Karpas-422 (cell line): ENCODE measurements around the gene DTNB. TPM values are rescaled to one million over a fixed set of nuclear protein-coding genes. Genes with fewer than 3 reads are reported as not detected.
"Not testable (repeated sequence)": the region's sequence is repeated elsewhere in the genome, so short reads cannot be mapped to it uniquely, and the experiment has no call there.

Experiments
- DNase-seq: peaks from one replicate; pipeline ENCODE4 v3.0.0-alpha.2; 2015
- H2AFZ ChIP-seq: fragments of 200-600 bp; sonication (generic); 2 replicates; pipeline ENCODE4 v1.6.1; 2014; ENCODE audit warnings: antibody characterized with exemption, low read length, mixed read lengths
- H3K27ac ChIP-seq: fragments of 200-600 bp; sonication (generic); 2 replicates; pipeline ENCODE4 v1.5.1; 2014; ENCODE audit warnings: mild to moderate bottlenecking, low read length, moderate library complexity
- H3K27me3 ChIP-seq: fragments of 200-600 bp; sonication (generic); 2 replicates; pipeline ENCODE4 v1.6.1; 2014; ENCODE audit warnings: low read length, mixed read lengths
- H3K36me3 ChIP-seq: fragments of 200-600 bp; sonication (generic); 2 replicates; pipeline ENCODE4 v1.6.1; 2014; ENCODE audit warnings: low read length, mixed read lengths; ENCODE audit not compliant: insufficient read depth
- H3K4me1 ChIP-seq: fragments of 200-600 bp; sonication (generic); 2 replicates; pipeline ENCODE4 v1.6.1; 2014; ENCODE audit warnings: mild to moderate bottlenecking, low read length, mixed read lengths
- H3K4me2 ChIP-seq: fragments of 200-600 bp; sonication (generic); 2 replicates; pipeline ENCODE4 v1.6.1; 2014; ENCODE audit warnings: low read length, low read depth, mild to moderate bottlenecking; ENCODE audit not compliant: poor library complexity, severe bottlenecking
- H3K4me3 ChIP-seq: fragments of 200-600 bp; sonication (generic); 2 replicates; pipeline ENCODE4 v1.5.1; 2014; ENCODE audit warnings: mild to moderate bottlenecking, antibody characterized with exemption, low read length, mixed read lengths
- H3K79me2 ChIP-seq: fragments of 200-600 bp; sonication (generic); 2 replicates; pipeline ENCODE4 v1.6.1; 2014; ENCODE audit warnings: mild to moderate bottlenecking, low read length, mixed read lengths
- H3K9ac ChIP-seq: fragments of 200-600 bp; sonication (generic); 2 replicates; pipeline ENCODE4 v1.6.0; 2014; ENCODE audit warnings: low read length
- H3K9me2 ChIP-seq: fragments of 200-600 bp; sonication (generic), shearing (Covaris generic); replicated peaks from 2 replicates; pipeline ENCODE4 v1.6.0; 2014; ENCODE audit warnings: mild to moderate bottlenecking, low read length, moderate library complexity; ENCODE audit not compliant: insufficient read depth
- H3K9me3 ChIP-seq: fragments of 300-700, 200-600 bp; sonication (generic); 2 replicates; pipeline ENCODE4 v1.6.1; 2014; ENCODE audit warnings: low read length, mixed read lengths
- H4K20me1 ChIP-seq: fragments of 200-600 bp; sonication (generic); 2 replicates; pipeline ENCODE4 v1.6.1; 2014; ENCODE audit warnings: mild to moderate bottlenecking, antibody characterized with exemption, low read length, low read depth; ENCODE audit not compliant: insufficient read depth
- total RNA-seq: library from RNA; depleted of rRNA; stranded (reverse); fragments of >200 nt; shearing (Covaris generic); gene quantifications from 2 replicates; pipeline ENCODE4 v1.2.3, GENCODE V29; 2014; ENCODE audit warnings: low replicate concordance

DTNB gene
- total RNA-seq, 1 experiment from 2014 or later, result 9.1 TPM

GRCh38 chr2:25635797-25636196 is 37.6 kb downstream of the DTNB start:
- no peak overlapping the region for H2AFZ ChIP-seq
- H3K79me2 ChIP-seq, result no peaks in the 10 kb centered on the region
- DNase-seq, result no peak
- H3K4me3 ChIP-seq, result no peak overlapping the region
- no peaks in the 10 kb centered on the region for H4K20me1 ChIP-seq
- H3K36me3 ChIP-seq, result no peaks in the 10 kb centered on the region
- no peaks in the 10 kb centered on the region for H3K9me2 ChIP-seq
- H3K4me2 ChIP-seq, result no peak overlapping the region
- no peaks in the 10 kb centered on the region for H3K9me3 ChIP-seq
- H3K27me3 ChIP-seq, result no peaks in the 10 kb centered on the region
- H3K4me1 ChIP-seq, result no peaks in the 10 kb centered on the region
- no peak overlapping the region for H3K9ac ChIP-seq
- H3K27ac ChIP-seq, result no peak overlapping the region

- not testable (repeated sequence) for H3K4me3 ChIP-seq, H3K4me1 ChIP-seq, H2AFZ ChIP-seq, H3K79me2 ChIP-seq, H3K9me3 ChIP-seq, H3K4me2 ChIP-seq, H3K36me3 ChIP-seq, H3K27ac ChIP-seq, H3K9me2 ChIP-seq, DNase-seq, H3K27me3 ChIP-seq, H3K9ac ChIP-seq, H4K20me1 ChIP-seq
Observed at GRCh38 chr2:25633801-25634200, 39.6 kb downstream of the DTNB start.

GRCh38 chr2:25632396-25632795 is 41.0 kb downstream of the DTNB start:
- Histone ChIP-seq H3K9ac (no peak overlapping the region), H3K9me3 (no peaks in the 10 kb centered on the region), H3K79me2 (no peaks in the 10 kb centered on the region), H2AFZ (no peak overlapping the region), H3K36me3 (no peaks in the 10 kb centered on the region), H3K9me2 (no peaks in the 10 kb centered on the region), H4K20me1 (no peaks in the 10 kb centered on the region), H3K27ac (no peak overlapping the region), H3K4me1 (no peaks in the 10 kb centered on the region), H3K4me2 (no peak overlapping the region), H3K27me3 (no peaks in the 10 kb centered on the region), H3K4me3 (no peak overlapping the region)
- no peak for DNase-seq

GRCh38 chr2:25624635-25625034 is 48.7 kb downstream of the DTNB start:
- Histone ChIP-seq H3K79me2 (no peaks in the 10 kb centered on the region), H3K27me3 (no peaks in the 10 kb centered on the region), H3K4me2 (no peak overlapping the region), H4K20me1 (no peaks in the 10 kb centered on the region), H3K4me3 (no peak overlapping the region), H3K27ac (no peak overlapping the region), H3K36me3 (no peaks in the 10 kb centered on the region), H2AFZ (no peak overlapping the region), H3K9me2 (no peaks in the 10 kb centered on the region), H3K9ac (no peak overlapping the region), H3K9me3 (no peaks in the 10 kb centered on the region), H3K4me1 (no peaks in the 10 kb centered on the region)
- DNase-seq, result no peak

GRCh38 chr2:25623361-25623760 is 50.0 kb downstream of the DTNB start:
- no peak for DNase-seq
- no peaks in the 10 kb centered on the region for H3K79me2 ChIP-seq
- H3K4me3 ChIP-seq, result no peak overlapping the region
- no peak overlapping the region for H3K9ac ChIP-seq
- no peak overlapping the region for H3K4me2 ChIP-seq
- H3K9me3 ChIP-seq, result no peaks in the 10 kb centered on the region
- H4K20me1 ChIP-seq, result peaks cover 1% of the 10 kb centered on the region; the same call in 1 of the 2 replicates
- no peaks in the 10 kb centered on the region for H3K36me3 ChIP-seq
- no peaks in the 10 kb centered on the region for H3K27me3 ChIP-seq
- no peak overlapping the region for H3K27ac ChIP-seq
- H3K4me1 ChIP-seq, result no peaks in the 10 kb centered on the region
- H3K9me2 ChIP-seq, result no peaks in the 10 kb centered on the region
- H2AFZ ChIP-seq, result no peak overlapping the region

GRCh38 chr2:25620711-25621110 is 52.7 kb downstream of the DTNB start:
- Histone ChIP-seq H4K20me1 (peaks cover 7% of the 10 kb centered on the region; the same call in 1 of the 2 replicates), H3K9ac (no peak overlapping the region), H3K4me3 (no peak overlapping the region), H3K36me3 (no peaks in the 10 kb centered on the region), H3K4me1 (no peaks in the 10 kb centered on the region), H3K27ac (no peak overlapping the region), H3K9me2 (no peaks in the 10 kb centered on the region), H3K9me3 (no peaks in the 10 kb centered on the region), H3K4me2 (no peak overlapping the region), H2AFZ (no peak overlapping the region), H3K27me3 (no peaks in the 10 kb centered on the region), H3K79me2 (no peaks in the 10 kb centered on the region)
- DNase-seq, result no peak

GRCh38 chr2:25620077-25620476 is 53.3 kb downstream of the DTNB start:
- H3K9me2 ChIP-seq, result no peaks in the 10 kb centered on the region
- H3K36me3 ChIP-seq, result no peaks in the 10 kb centered on the region
- no peaks in the 10 kb centered on the region for H3K4me1 ChIP-seq
- DNase-seq, result no peak
- H3K9me3 ChIP-seq, result no peaks in the 10 kb centered on the region
- H3K27ac ChIP-seq, result no peak overlapping the region
- H4K20me1 ChIP-seq, result peaks cover 11% of the 10 kb centered on the region; the same call in 1 of the 2 replicates
- H3K27me3 ChIP-seq, result no peaks in the 10 kb centered on the region
- no peak overlapping the region for H3K4me2 ChIP-seq
- H3K9ac ChIP-seq, result no peak overlapping the region
- H3K4me3 ChIP-seq, result no peak overlapping the region
- no peak overlapping the region for H2AFZ ChIP-seq
- H3K79me2 ChIP-seq, result no peaks in the 10 kb centered on the region

- H3K9me2 ChIP-seq, result no peaks in the 10 kb centered on the region
- H3K4me2 ChIP-seq, result no peak overlapping the region
- no peaks in the 10 kb centered on the region for H3K36me3 ChIP-seq
Observed at GRCh38 chr2:25619185-25619584, 54.2 kb downstream of the DTNB start.

GRCh38 chr2:25618676-25619075 is 54.7 kb downstream of the DTNB start:
- no peak overlapping the region for H3K9ac ChIP-seq
- DNase-seq, result no peak
- no peak overlapping the region for H3K27ac ChIP-seq
- H3K9me3 ChIP-seq, result no peaks in the 10 kb centered on the region
- H3K4me3 ChIP-seq, result no peak overlapping the region
- H3K27me3 ChIP-seq, result no peaks in the 10 kb centered on the region
- no peaks in the 10 kb centered on the region for H3K9me2 ChIP-seq
- H4K20me1 ChIP-seq, result peaks cover 17% of the 10 kb centered on the region; the same call in 1 of the 2 replicates
- H3K79me2 ChIP-seq, result no peaks in the 10 kb centered on the region
- H2AFZ ChIP-seq, result no peak overlapping the region
- H3K4me1 ChIP-seq, result no peaks in the 10 kb centered on the region
- no peak overlapping the region for H3K4me2 ChIP-seq
- no peaks in the 10 kb centered on the region for H3K36me3 ChIP-seq

More at GRCh38 chr2:25619185-25619584, 54.2 kb downstream of the DTNB start:
- Histone ChIP-seq H3K27ac (no peak overlapping the region), H3K9me3 (no peaks in the 10 kb centered on the region), H4K20me1 (peaks cover 17% of the 10 kb centered on the region; the same call in 1 of the 2 replicates), H3K4me3 (no peak overlapping the region), H3K27me3 (no peaks in the 10 kb centered on the region), H2AFZ (no peak overlapping the region), H3K79me2 (no peaks in the 10 kb centered on the region), H3K4me1 (no peaks in the 10 kb centered on the region), H3K9ac (no peak overlapping the region)
- DNase-seq, result no peak
